Mesenchymal stem cell (in vitro differentiated cells and primary cell): ENCODE measurements around the gene NPAS3.

Experiments
- DNase-seq: peaks from one replicate; pipeline ENCODE4 v3.0.0-alpha.2; 2013
- H2AFZ ChIP-seq: one replicate; pipeline ENCODE4 v1.6.1; 2013; ENCODE audit warnings: low read depth, mild to moderate bottlenecking, control low read depth, inconsistent platforms, low read length, moderate library complexity
- H2AK5ac ChIP-seq: 2 replicates; pipeline ENCODE4 v1.6.1; 2013; ENCODE audit warnings: low read length, moderate library complexity, mild to moderate bottlenecking, inconsistent platforms; ENCODE audit not compliant: severe bottlenecking
- H2BK120ac ChIP-seq: one replicate; pipeline ENCODE4 v1.6.1; 2013; ENCODE audit warnings: low read depth, mild to moderate bottlenecking, inconsistent platforms, low read length, moderate library complexity
- H2BK12ac ChIP-seq, 2 experiments: one replicate each; pipeline ENCODE4 v1.6.1; 2013; ENCODE audit warnings: inconsistent platforms in 2 of 2, low read length in 2 of 2, mild to moderate bottlenecking in 2 of 2, moderate library complexity in 2 of 2, control low read depth in 1 of 2
- H2BK15ac ChIP-seq: one replicate; pipeline ENCODE4 v1.6.1; 2013; ENCODE audit warnings: mild to moderate bottlenecking, low read depth, inconsistent platforms; ENCODE audit not compliant: poor library complexity, severe bottlenecking
- H2BK5ac ChIP-seq: 2 replicates; pipeline ENCODE4 v1.6.1; 2013; ENCODE audit warnings: low read depth, mild to moderate bottlenecking, low read length, control low read depth, inconsistent platforms; ENCODE audit not compliant: poor library complexity, severe bottlenecking
- H3K14ac ChIP-seq, 2 experiments: one replicate each; pipeline ENCODE4 v1.6.1; 2013; ENCODE audit warnings: inconsistent platforms in 2 of 2, low read length in 2 of 2, control low read depth in 1 of 2, mild to moderate bottlenecking in 1 of 2, moderate library complexity in 1 of 2
- H3K18ac ChIP-seq, 2 experiments: one replicate each; pipeline ENCODE4 v1.6.1; 2013; ENCODE audit warnings: inconsistent platforms in 2 of 2, low read length in 2 of 2, control low read depth in 1 of 2, low read depth in 1 of 2, mild to moderate bottlenecking in 1 of 2
- H3K23ac ChIP-seq, 2 experiments: one replicate each; pipeline ENCODE4 v1.6.1; 2013; ENCODE audit warnings: inconsistent platforms in 2 of 2, low read length in 2 of 2, mild to moderate bottlenecking in 2 of 2, moderate library complexity in 2 of 2, control low read depth in 1 of 2
- H3K27ac ChIP-seq: 2 replicates; pipeline ENCODE4 v1.5.1; 2013; ENCODE audit warnings: mild to moderate bottlenecking, moderate library complexity, low read length, control low read depth, inconsistent platforms; ENCODE audit not compliant: poor library complexity, severe bottlenecking
- H3K27me3 ChIP-seq, 2 experiments: 2 replicates each; pipeline versions ENCODE4 v1.6.1 to v1.7.0; 2013; ENCODE audit warnings: low read length in 2 of 2, mild to moderate bottlenecking in 2 of 2, moderate library complexity in 2 of 2, control low read depth in 1 of 2, inconsistent platforms in 1 of 2; ENCODE audit not compliant: control insufficient read depth in 1 of 2, insufficient read depth in 1 of 2
- H3K36me3 ChIP-seq, 2 experiments: 2 replicates each; pipeline versions ENCODE4 v1.6.1 to v1.7.0; 2013; ENCODE audit warnings: low read length in 2 of 2, control low read depth in 1 of 2, inconsistent platforms in 1 of 2, low read depth in 1 of 2, mild to moderate bottlenecking in 1 of 2; ENCODE audit not compliant: insufficient read depth in 2 of 2, control insufficient read depth in 1 of 2
- H3K4ac ChIP-seq, 2 experiments: one replicate each; pipeline ENCODE4 v1.6.1; 2013; ENCODE audit warnings: inconsistent platforms in 2 of 2, low read length in 2 of 2, mild to moderate bottlenecking in 2 of 2, moderate library complexity in 2 of 2, control low read depth in 1 of 2, low read depth in 1 of 2
- H3K4me1 ChIP-seq: 2 replicates; pipeline ENCODE4 v1.6.1; 2013; ENCODE audit warnings: low read depth, low read length, control low read depth; ENCODE audit not compliant: control insufficient read depth, insufficient read depth
- H3K4me2 ChIP-seq: 2 replicates; pipeline ENCODE4 v1.6.1; 2013; ENCODE audit warnings: low read length, mild to moderate bottlenecking, inconsistent platforms; ENCODE audit not compliant: poor library complexity, severe bottlenecking
- H3K4me3 ChIP-seq, 2 experiments: 2 replicates each; pipeline versions ENCODE4 v1.5.1 to v1.7.0; 2013; ENCODE audit warnings: low read length in 2 of 2, mild to moderate bottlenecking in 2 of 2, control low read depth in 1 of 2, low read depth in 1 of 2; ENCODE audit not compliant: insufficient read depth in 1 of 2
- H3K79me1 ChIP-seq: replicated peaks from 2 replicates; pipeline ENCODE4 v1.6.1; 2013; ENCODE audit warnings: mild to moderate bottlenecking, control low read depth, low read length, inconsistent platforms; ENCODE audit not compliant: poor library complexity, severe bottlenecking
- H3K9ac ChIP-seq: 2 replicates; pipeline ENCODE4 v1.7.0; 2013; ENCODE audit warnings: mild to moderate bottlenecking, low read length, moderate library complexity
- H3K9me3 ChIP-seq: 2 replicates; pipeline ENCODE4 v1.7.0; 2013; ENCODE audit warnings: mild to moderate bottlenecking, low read length; ENCODE audit not compliant: control insufficient read depth
- H4K8ac ChIP-seq: one replicate; pipeline ENCODE4 v1.6.1; 2013; ENCODE audit warnings: inconsistent platforms, mild to moderate bottlenecking, low read length, moderate library complexity
- H4K91ac ChIP-seq: one replicate; pipeline ENCODE4 v1.6.1; 2013; ENCODE audit warnings: mild to moderate bottlenecking, low read length, inconsistent platforms
- WGBS: methylation state at CpG from one replicate; pipeline ENCODE4 v1.1.7; 2013; ENCODE audit warnings: mixed read lengths; 5-methylcytosine and 5-hydroxymethylcytosine counted together

The NPAS3 gene

DNA sequence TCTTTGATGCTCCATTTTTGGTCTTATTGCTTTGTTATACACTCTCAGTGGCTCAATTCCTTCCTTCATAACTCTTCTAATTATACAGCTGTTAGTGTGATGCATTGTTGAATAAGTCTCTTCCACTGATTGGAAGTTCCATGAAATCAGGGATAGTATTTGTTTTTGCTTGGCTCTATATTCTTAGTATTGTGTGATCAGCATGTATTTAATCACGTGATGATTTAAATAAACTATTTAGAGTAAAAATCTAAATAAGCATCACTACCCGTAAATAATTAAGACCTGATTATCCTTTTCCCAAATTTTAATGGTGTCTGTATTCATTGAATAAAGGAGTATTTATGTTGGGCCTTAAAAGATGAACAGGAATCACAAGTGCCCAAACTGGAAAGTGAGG is 355.7 kb downstream of the NPAS3 start:
- no peak overlapping the region for H3K18ac ChIP-seq
- no peak overlapping the region for H3K4me3 ChIP-seq
- no peak overlapping the region for H3K27ac ChIP-seq
- H2BK120ac ChIP-seq, result no peak overlapping the region
- H3K27me3 ChIP-seq, result no peaks in the 10 kb centered on the region
- DNase-seq, result no peak
- H2BK15ac ChIP-seq, result no peak overlapping the region
- H3K4me1 ChIP-seq, result no peaks in the 10 kb centered on the region
- no peak overlapping the region for H3K23ac ChIP-seq
- H2AFZ ChIP-seq, result no peak overlapping the region
- no peak overlapping the region for H3K4ac ChIP-seq
- H4K8ac ChIP-seq, result no peak overlapping the region
- H3K14ac ChIP-seq, result no peak overlapping the region
- WGBS, result no CpG with 5 or more reads among the region's 2 CpGs
- no peaks in the 10 kb centered on the region for H3K36me3 ChIP-seq
- no peaks in the 10 kb centered on the region for H3K9me3 ChIP-seq
- no peak overlapping the region for H2BK5ac ChIP-seq
- H2AK5ac ChIP-seq, result no peak overlapping the region
- no peak overlapping the region for H3K4me2 ChIP-seq
- no peaks in the 10 kb centered on the region for H3K79me1 ChIP-seq
- H2BK12ac ChIP-seq, result no peak overlapping the region
- H3K9ac ChIP-seq, result no peak overlapping the region
- H4K91ac ChIP-seq, result no peak overlapping the region

DNA sequence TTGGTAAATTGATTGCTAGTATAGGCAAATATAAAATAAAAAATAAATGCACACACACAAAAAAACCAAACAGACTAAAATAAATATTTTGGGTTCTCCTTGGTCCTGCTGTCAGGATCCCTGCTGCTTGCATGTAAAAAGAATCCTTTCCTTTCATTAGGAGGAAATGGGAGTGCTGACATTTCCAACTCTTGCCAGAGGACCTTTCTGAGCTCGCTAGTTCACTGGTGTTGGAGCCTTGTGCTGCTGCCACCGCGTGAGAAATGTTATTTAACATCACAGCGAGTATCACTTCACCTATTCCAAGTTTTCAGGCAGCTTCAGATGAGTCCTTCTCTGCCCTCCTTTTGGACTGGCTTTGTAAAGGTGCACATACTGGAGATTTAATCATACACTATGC is 358.9 kb downstream of the NPAS3 start:
- Histone ChIP-seq H3K79me1 (no peaks in the 10 kb centered on the region), H2BK5ac (no peak overlapping the region), H3K27me3 (no peaks in the 10 kb centered on the region), H3K27ac (no peak overlapping the region), H3K36me3 (no peaks in the 10 kb centered on the region), H3K4me2 (no peak overlapping the region), H2AK5ac (no peak overlapping the region), H2BK12ac (no peak overlapping the region), H3K4me3 (no peak overlapping the region), H4K8ac (no peak overlapping the region), H3K4ac (no peak overlapping the region), H3K9me3 (no peaks in the 10 kb centered on the region), H2BK120ac (no peak overlapping the region), H2BK15ac (no peak overlapping the region), H3K23ac (no peak overlapping the region), H3K14ac (no peak overlapping the region), H3K18ac (no peak overlapping the region), H3K4me1 (no peaks in the 10 kb centered on the region), H3K9ac (no peak overlapping the region), H4K91ac (no peak overlapping the region), H2AFZ (no peak overlapping the region)
- no peak for DNase-seq
- WGBS, result 44% methylated on average over 3 of the region's 4 CpGs

DNA sequence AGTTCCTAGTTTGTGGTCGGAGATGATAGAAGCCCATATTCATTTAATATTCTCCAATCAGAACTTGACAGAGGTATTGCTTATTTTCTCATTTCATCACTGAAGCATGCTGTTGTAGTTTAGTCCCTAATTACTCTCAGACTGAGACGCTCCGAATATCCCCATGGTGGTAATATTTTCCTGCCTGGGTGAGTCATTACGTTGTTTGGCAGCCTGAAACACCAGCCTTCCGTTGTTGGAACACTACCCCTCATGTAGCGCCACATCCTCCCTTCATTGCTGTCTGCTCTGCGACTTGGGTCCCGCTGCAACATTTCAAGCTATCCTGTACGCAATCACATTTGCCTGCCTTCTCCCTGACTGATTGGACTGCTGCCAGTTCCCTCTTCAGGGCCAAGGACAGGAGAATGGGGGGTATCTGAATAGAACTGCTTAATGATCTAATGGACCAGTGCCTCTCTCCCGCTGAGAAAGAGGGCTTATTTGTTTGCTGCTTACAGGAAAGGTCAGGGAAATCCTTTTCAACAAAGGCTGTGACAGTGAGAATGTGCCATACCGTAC is 369.1 kb downstream of the NPAS3 start:
- no peak overlapping the region for H3K14ac ChIP-seq
- WGBS, result 86% methylated on average over 8 of the region's 11 CpGs
- H2BK15ac ChIP-seq, result no peak overlapping the region
- peak; percentile 6 for DNase-seq
- peak overlapping the region in 1 of 2 experiments; percentile 55 for H3K4me3 ChIP-seq
- H3K36me3 ChIP-seq, result no peaks in the 10 kb centered on the region
- no peak overlapping the region for H2BK12ac ChIP-seq
- no peaks in the 10 kb centered on the region for H3K4me1 ChIP-seq
- H3K4me2 ChIP-seq, result no peak overlapping the region
- H4K91ac ChIP-seq, result no peak overlapping the region
- H2BK120ac ChIP-seq, result no peak overlapping the region
- H3K9ac ChIP-seq, result peak overlapping the region; percentile 54
- no peak overlapping the region for H3K18ac ChIP-seq
- no peak overlapping the region for H2BK5ac ChIP-seq
- H3K23ac ChIP-seq, result no peak overlapping the region
- H2AFZ ChIP-seq, result no peak overlapping the region
- no peaks in the 10 kb centered on the region for H3K27me3 ChIP-seq
- no peak overlapping the region for H3K4ac ChIP-seq
- H4K8ac ChIP-seq, result peak overlapping the region; percentile 20
- no peaks in the 10 kb centered on the region for H3K79me1 ChIP-seq
- H2AK5ac ChIP-seq, result no peak overlapping the region
- H3K27ac ChIP-seq, result no peak overlapping the region
- H3K9me3 ChIP-seq, result no peaks in the 10 kb centered on the region

DNA sequence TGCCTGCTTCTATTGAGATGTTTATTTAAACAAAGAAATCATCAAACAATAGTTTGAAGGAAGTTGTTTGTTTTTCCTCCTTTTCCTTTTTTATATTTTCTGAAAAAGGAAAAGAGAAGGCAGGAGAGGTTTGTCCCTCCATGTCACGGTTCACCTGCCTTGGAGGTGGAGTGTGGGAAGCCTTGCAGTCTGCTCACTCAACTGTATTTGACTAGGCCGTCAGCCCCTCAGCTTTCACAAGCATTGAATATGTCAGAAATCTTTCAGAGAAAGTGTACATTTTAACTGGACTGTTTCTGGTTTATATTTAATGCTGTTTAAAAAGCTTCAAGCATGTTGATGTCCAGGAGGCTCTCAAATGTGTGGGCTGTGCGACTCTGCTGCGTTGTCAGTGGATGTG is 370.4 kb downstream of the NPAS3 start:
- no peak overlapping the region for H3K4ac ChIP-seq
- H2BK12ac ChIP-seq, result no peak overlapping the region
- H3K9ac ChIP-seq, result no peak overlapping the region
- H3K18ac ChIP-seq, result no peak overlapping the region
- no peak overlapping the region for H3K23ac ChIP-seq
- no peak overlapping the region for H4K91ac ChIP-seq
- H2AFZ ChIP-seq, result no peak overlapping the region
- no peaks in the 10 kb centered on the region for H3K9me3 ChIP-seq
- no peak overlapping the region for H3K27ac ChIP-seq
- H2BK120ac ChIP-seq, result no peak overlapping the region
- no peak overlapping the region for H2AK5ac ChIP-seq
- no peak overlapping the region for H3K4me3 ChIP-seq
- no peak overlapping the region for H2BK5ac ChIP-seq
- H3K27me3 ChIP-seq, result no peaks in the 10 kb centered on the region
- no peaks in the 10 kb centered on the region for H3K79me1 ChIP-seq
- DNase-seq, result no peak
- no peak overlapping the region for H2BK15ac ChIP-seq
- no peak overlapping the region for H3K14ac ChIP-seq
- H3K4me2 ChIP-seq, result no peak overlapping the region
- whole genome bisulfite sequencing, result 92% methylated on average over 4 of the region's 4 CpGs
- H3K36me3 ChIP-seq, result no peaks in the 10 kb centered on the region
- H3K4me1 ChIP-seq, result no peaks in the 10 kb centered on the region
- H4K8ac ChIP-seq, result no peak overlapping the region
